GM21423 (cell line): ENCODE measurements around the gene LRIT3.

Experiments
- ATAC-seq: cut with Tn5 transposase; IDR thresholded peaks from one replicate; pipeline ENCODE4 v1.9.1; 2021; ENCODE audit warnings: mild to moderate bottlenecking, moderate library complexity; ENCODE audit not compliant: unreplicated experiment

The LRIT3 gene

DNA sequence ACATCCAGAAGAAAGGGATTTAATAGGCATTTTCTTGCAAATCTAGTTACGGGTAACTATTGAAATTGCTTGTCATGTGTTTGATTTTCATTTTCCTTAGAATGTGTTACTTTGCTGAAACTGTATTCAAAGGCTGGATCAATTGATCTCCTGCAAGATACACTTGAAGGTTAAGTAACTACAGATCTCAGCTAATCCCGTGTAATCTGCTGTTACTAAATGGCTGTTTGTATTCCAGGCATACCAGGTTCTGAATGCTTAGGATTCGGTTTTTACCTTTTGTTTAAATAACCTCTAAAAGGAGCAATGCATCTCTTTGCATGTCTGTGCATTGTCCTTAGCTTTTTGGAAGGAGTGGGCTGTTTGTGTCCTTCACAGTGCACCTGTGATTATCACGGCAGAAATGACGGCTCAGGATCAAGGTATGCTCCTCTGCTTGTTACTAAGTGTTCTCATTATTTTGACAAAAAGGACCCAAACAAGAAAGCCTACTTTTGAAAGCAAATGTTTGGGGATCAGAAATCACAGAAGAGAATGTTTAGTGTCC lies at the start of gene LRIT3:
TSS of gene LRIT3 (plus strand) at position 212 of the 547 bp plus-strand sequence. CDS start at position 307, 95 bp downstream.
- ATAC-seq: no peak

GRCh38 chr4:109798866-109799265 lies 49.0 kb upstream of the LRIT3 start:
- ATAC-seq: no peak

DNA sequence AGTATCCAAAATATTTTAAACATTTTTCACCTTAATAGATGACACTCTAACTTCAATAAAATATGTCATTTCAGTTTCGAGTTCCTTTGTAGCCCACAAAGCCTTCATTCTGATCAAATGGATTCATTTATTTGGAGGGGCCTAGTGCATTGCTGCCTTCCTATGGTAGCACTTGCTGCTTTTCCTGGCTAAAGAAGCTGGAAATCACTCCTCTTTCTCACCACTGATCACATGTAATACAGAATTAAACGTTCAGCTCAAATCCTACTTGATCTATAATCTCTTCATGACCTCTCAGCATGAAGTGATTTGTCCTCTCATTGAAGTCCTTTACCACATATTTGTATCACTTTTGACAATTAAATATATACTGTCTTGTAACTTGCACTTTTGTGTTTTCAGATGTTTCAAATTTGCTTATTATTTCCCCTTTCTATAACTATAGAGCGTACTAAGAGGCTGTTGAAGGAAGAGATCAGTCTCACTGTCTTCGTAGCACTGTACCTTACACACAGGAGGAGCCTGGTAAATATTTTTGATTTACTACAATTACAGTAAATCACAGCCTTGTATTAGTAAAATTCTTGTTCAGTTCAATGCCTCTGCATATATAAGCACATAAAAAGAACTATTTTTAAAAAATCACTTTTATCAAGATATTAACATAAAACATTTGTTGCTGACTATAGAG lies 46.7 kb upstream of the LRIT3 start:
- no peak for ATAC-seq

GRCh38 chr4:109801895-109802319 lies 46.0 kb upstream of the LRIT3 start, which contains the start of gene CFI:
Gene CFI, minus strand, starts transcription at chr4:109801999. Its CDS starts 28 bp downstream, at chr4:109801971.
- ATAC-seq: no peak

- peak; percentile 73 for ATAC-seq
Observed at GRCh38 chr4:109803924-109804571, 43.9 kb upstream of the LRIT3 start.

DNA sequence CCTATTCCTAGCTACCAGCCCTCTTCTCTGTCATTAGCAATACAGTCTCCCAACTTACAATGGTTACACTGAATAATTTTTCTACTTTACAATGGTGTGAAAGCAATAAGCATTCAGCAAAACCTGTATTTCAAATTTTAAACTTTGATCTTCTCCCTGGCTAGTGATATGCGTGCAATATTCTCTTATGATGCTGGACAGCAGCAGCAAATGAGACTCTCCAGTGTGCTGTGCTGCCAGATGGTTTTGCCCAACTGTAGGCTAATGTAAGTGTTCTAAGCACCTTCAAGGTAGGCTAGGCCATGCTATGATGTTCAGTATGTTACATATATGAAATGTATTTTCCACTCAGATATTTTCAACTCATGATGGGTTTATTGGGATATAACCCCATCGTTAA lies 38.3 kb upstream of the LRIT3 start:
- no peak for ATAC-seq

- ATAC-seq: no peak
Observed at GRCh38 chr4:109810552-109811387, 37.1 kb upstream of the LRIT3 start.

DNA sequence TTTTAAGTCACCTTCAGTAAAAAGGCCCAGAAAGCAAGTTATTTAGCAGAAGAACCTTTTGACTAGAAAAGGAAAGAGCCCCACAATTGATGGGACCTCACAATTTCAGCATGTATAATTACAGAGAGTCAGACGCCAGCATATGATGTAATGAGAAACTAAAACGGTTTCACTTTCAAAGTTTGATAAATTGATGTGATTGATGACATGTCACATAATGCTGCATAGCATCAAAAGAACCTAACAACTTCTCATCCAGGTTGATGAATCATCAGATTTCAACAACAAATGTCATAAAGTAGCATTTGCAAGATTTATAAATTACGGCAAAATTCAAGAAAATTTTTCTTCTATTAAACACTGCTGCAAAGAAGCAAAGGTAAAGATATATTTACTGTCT lies 36.2 kb upstream of the LRIT3 start:
- no peak for ATAC-seq

GRCh38 chr4:109815151-109816081 lies 32.5 kb upstream of the LRIT3 start, which contains the start of gene GAR1:
Gene GAR1, plus strand, starts transcription at chr4:109815762. Its CDS starts 403 bp downstream, at chr4:109816165.
- peak; percentile 99 for ATAC-seq

DNA sequence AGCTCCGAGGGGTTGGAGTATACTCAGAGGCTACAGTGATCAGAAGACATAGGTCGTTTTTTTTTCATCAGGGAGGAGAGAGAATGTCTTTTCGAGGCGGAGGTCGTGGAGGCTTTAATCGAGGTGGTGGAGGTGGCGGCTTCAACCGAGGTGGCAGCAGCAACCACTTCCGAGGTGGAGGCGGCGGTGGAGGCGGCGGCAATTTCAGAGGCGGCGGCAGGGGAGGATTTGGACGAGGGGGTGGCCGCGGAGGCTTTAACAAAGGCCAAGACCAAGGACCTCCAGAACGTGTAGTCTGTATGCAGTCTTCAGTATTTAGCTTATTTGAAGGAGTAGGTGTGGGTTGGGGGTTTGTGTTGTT lies 31.8 kb upstream of the LRIT3 start:
- ATAC-seq: no peak

DNA sequence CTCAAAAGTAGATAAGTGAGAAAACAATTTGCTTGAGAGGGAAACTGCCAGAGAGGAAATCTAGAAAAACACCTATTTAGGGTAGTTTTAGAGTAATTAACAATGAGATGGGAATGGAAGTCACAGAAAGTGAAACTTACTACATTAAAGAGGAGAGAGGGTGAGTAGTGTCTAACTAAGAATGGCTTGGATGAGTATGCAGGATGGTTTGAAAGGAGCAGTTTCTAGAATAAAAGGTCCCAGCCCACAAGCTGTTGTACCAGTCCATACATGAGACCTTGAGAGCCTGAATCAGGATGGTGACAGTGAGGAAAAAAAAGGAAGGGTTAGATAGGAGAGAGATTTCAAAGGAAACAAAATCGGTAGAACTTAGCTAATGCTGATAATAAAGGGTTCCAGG lies 31.0 kb upstream of the LRIT3 start:
- no peak for ATAC-seq

DNA sequence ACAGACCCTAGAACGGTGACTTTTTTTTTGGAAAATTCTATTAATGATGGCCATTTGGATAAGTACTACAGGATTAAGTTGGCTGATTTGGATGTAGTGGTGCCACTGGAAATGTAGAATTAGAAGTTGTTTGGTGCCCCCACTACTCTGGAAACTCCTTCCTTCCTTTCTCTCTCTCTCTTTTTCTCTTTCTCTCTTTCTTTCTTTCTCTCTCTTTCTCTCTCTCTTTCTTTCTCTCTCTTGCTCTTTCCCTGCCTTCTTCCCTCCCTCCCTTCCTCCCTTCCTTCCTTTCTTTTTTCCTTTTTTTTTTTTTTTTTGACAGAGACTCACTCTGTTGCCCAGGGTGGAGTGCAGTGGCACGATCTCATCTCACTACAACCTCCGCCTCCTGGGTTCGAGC lies 29.6 kb upstream of the LRIT3 start:
- ATAC-seq: no peak

DNA sequence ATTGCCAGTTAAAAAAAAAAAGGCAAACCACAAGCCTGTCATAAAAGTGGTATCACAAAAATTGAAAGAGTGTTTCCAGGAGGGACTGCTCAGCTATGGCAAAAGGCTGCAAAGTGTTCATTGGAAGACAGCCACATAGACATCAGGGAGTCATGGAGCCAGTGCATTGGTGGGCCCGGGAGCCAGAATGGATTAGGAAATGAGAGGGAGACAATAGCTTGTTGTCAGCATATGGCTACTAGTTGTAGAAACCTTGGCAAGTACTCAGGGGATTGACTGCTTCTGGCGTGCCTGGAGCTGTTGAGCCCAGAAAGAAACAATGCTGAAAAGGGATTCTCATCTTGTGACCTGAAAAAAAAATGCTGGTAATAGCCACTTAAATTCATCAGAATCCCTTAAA lies 27.3 kb upstream of the LRIT3 start:
- ATAC-seq: no peak

DNA sequence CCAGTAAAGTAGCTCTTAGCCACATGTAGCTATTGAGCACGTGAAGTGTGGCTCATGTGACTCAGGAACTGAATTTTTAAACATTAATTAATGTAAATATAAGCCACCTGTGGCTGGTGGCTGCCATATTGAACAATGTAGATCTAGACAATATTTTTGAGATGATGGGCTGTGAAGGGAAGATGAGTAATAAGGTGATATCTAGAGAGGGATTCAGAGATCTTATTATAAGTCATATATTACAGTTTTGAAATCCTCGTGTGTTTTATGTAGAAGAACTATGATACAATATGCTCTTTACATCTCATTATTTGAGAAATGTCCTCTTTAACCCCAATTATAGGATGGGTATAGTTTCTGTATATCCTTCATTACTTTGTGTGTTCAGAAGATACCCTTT lies 26.7 kb upstream of the LRIT3 start:
- no peak for ATAC-seq

DNA sequence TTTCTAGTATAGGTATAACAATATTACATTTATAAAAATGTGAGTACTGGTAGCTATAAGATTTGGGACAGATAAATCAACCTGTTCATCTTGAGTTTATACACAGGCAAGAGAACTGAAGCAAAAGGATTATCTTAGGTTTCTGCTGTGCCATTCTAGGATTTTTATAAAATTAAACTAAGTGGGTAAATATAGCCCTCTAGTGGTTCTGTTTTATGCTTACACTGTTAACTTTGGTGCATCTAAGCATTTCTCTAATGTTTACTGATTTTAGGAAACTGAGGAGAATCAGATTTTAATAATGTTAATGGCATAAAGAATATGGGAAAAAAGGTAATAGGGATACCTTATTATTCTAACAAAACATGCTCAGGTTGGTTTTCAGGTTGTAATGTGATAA lies 21.2 kb upstream of the LRIT3 start:
- peak; percentile 51 for ATAC-seq

GRCh38 chr4:109827672-109828071 lies 20.2 kb upstream of the LRIT3 start, which contains the start of gene RRH:
Gene RRH, plus strand, starts transcription at chr4:109827972. Its CDS starts 56 bp downstream, at chr4:109828028.
- ATAC-seq: no peak

GRCh38 chr4:109833756-109834155 lies 14.2 kb upstream of the LRIT3 start:
- no peak for ATAC-seq

DNA sequence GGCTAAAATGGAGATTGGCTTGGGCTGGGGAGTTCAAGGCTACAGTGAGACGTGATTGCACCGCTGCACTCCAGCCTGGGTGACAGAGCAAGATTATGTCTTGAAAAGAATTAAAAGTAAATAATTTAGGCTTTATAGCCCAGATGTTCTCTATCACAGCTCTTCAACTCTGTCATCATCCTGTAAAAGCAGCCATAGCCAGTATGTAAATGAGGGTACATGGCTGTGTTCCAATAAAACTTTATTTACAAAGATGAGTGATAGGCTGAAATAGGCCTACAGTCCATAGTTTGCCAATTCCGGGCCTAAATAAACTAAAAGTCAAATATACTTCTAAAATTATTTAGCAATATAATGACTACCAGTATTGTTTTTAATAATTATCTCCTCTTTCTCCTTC lies 10.9 kb upstream of the LRIT3 start:
- ATAC-seq: no peak

DNA sequence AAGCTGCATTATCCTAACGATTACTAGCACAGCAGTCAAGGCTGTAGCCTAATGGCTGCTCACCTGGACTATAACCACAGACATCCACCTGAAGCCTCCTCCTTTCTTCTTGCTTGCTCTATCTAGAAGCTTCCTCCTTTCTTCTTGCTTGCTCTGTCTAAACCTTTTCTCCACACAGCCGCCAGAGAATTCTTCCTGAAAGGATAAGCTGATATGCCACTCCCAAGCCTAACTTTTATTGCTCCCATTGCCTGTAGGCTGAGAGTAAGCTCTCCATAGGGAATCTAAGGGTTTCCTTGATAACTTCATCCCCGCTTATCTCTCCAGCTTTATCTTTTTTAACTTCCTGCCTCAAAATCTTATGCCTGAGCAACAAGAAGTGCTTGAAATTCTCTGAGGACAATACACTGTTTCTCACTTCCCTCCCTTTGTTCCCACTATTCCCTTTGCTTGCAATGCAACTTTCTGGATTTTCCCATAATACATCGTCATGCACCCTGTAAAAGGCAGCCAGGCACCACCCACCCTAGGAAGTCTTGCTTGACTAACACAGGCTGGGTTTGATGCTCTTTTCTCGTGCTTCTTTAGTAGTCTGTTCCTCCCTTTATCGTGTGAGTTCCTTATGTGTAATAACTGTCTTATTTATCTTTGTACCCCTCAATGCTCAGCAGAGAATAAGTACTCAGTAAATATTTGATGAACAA lies 1.4 kb upstream of the LRIT3 start:
- no peak for ATAC-seq

- no peak for ATAC-seq
Observed at GRCh38 chr4:109848501-109848900, 594 bp downstream of the LRIT3 start.
